ENCODE data around the gene CHN2. TPM values are rescaled to one million over a fixed set of nuclear protein-coding genes. Genes with fewer than 3 reads are reported as not detected.

CHN2 gene
- total RNA-seq, 1 donor from 2014 or later: 36.1 TPM

GRCh38 chr7:29304756-29305155 lies 110.2 kb downstream of the CHN2 start:
- Histone ChIP-seq H3K27ac (replicated peaks) (no peak overlapping the region), H3K9me3 (replicated peaks) (no peaks in the 10 kb centered on the region), H3K4me1 (peaks cover 27% of the 10 kb centered on the region), H3K4me3 (no peak overlapping the region), H3K27me3 (ENCODE audit: low read depth) (no peaks in the 10 kb centered on the region), H3K36me3 (no peaks in the 10 kb centered on the region)
- intact Hi-C loops (cut with micrococcal nuclease): no loop called here
- DNase-seq: no peak
- no peak for TF ChIP-seq CTCF (IDR thresholded peaks at IDR 0.05; ENCODE audit: borderline replicate concordance)

DNA sequence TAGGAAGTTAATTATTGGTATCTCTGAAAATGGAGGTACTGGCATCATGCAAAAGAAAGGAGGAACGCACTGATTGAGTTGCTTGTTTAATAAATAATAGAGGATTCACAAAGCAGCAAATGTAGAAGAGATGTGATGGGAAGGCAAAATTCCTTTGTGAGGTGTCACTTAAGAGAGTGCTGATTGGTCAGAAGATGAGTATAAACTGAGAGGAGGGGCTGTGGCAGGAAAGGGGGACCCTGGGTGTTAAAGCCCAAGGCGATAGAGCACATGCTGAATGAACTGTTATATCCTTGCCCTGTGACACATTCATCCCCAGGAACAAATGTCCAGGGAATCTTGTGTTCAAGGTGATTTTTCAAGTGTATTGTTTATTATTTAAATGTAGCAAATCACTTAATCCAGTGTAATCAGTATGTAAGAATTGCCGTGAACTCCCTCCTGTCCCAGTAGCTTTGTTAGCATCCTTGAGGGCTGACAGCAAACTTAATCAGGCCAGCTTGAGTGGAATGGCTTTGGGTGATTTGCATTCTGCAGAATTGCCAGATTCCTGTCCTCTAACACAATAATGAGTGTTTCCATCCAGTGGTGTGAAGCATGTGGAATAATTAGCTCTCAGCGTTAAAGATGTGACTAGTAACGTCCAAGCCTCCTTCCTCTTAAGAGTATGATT lies 111.9 kb downstream of the CHN2 start:
- Histone ChIP-seq H3K27ac (replicated peaks) (no peak overlapping the region), H3K9me3 (replicated peaks) (peaks cover 7% of the 10 kb centered on the region), H3K27me3 (ENCODE audit: low read depth) (no peaks in the 10 kb centered on the region), H3K4me1 (peaks cover 18% of the 10 kb centered on the region), H3K4me3 (no peak overlapping the region), H3K36me3 (peaks cover 7% of the 10 kb centered on the region)
- no peak for DNase-seq
- TF ChIP-seq CTCF (IDR thresholded peaks at IDR 0.05; ENCODE audit: borderline replicate concordance): no peak
- intact Hi-C loops (cut with micrococcal nuclease): no loop called here

GRCh38 chr7:29308424-29308823 lies 113.8 kb downstream of the CHN2 start:
- TF ChIP-seq CTCF (IDR thresholded peaks at IDR 0.05; ENCODE audit: borderline replicate concordance): no peak
- intact Hi-C loops (cut with micrococcal nuclease): no loop called here
- Histone ChIP-seq H3K36me3 (peaks cover 7% of the 10 kb centered on the region), H3K9me3 (replicated peaks) (peaks cover 7% of the 10 kb centered on the region), H3K4me1 (peaks cover 18% of the 10 kb centered on the region), H3K27me3 (ENCODE audit: low read depth) (no peaks in the 10 kb centered on the region), H3K4me3 (no peak overlapping the region), H3K27ac (replicated peaks) (no peak overlapping the region)
- DNase-seq: no peak

GRCh38 chr7:29309041-29309854 lies 114.7 kb downstream of the CHN2 start:
- Histone ChIP-seq H3K9me3 (replicated peaks) (peaks cover 7% of the 10 kb centered on the region), H3K4me3 (no peak overlapping the region), H3K36me3 (peaks cover 7% of the 10 kb centered on the region), H3K27ac (replicated peaks) (no peak overlapping the region), H3K4me1 (peaks cover 12% of the 10 kb centered on the region), H3K27me3 (ENCODE audit: low read depth) (no peaks in the 10 kb centered on the region)
- no peak for DNase-seq
- intact Hi-C loops (cut with micrococcal nuclease): no loop called here
- no peak for TF ChIP-seq CTCF (IDR thresholded peaks at IDR 0.05; ENCODE audit: borderline replicate concordance)

GRCh38 chr7:29310625-29311024 lies 116.0 kb downstream of the CHN2 start:
- DNase-seq: no peak
- peaks cover 7% of the 10 kb centered on the region for H3K36me3 ChIP-seq
- no peaks in the 10 kb centered on the region for H3K4me1 ChIP-seq
- intact Hi-C loops (cut with micrococcal nuclease): no loop called here
- H3K9me3 ChIP-seq (replicated peaks): peaks cover 7% of the 10 kb centered on the region
- TF ChIP-seq CTCF (IDR thresholded peaks at IDR 0.05; ENCODE audit: borderline replicate concordance): no peak
- no peak overlapping the region for H3K4me3 ChIP-seq
- no peaks in the 10 kb centered on the region for H3K27me3 ChIP-seq (ENCODE audit: low read depth)
- no peak overlapping the region for H3K27ac ChIP-seq (replicated peaks)
